GM12865 (cell line): ENCODE measurements around the gene ZNF346.
A peak's percentile ranks its signal among the peaks of the same experiment; 100 is the strongest.
"Not testable (repeated sequence)": the region's sequence is repeated elsewhere in the genome, so short reads cannot be mapped to it uniquely, and the experiment has no call there.

Experiments
- DNase-seq: peaks from one replicate; pipeline ENCODE4 v3.0.0; 2010; ENCODE audit warnings: low read depth
- H3K4me3 ChIP-seq: 2 replicates; pipeline ENCODE4 v1.5.1; 2011; ENCODE audit warnings: mild to moderate bottlenecking, low read depth, low read length, control low read depth
- CTCF ChIP-seq: IDR thresholded peaks from 2 replicates; pipeline ENCODE4 v1.5.1; 2011; ENCODE audit warnings: low read length, control low read depth, low read depth, inconsistent platforms; ENCODE audit not compliant: insufficient read depth; ENCODE audit errors: missing control alignments

The ZNF346 gene

GRCh38 chr5:177022386-177023302 lies at the start of gene ZNF346:
Gene ZNF346 (plus strand): TSS chr5:177022696. CDS start chr5:177022739, 43 bp downstream.
- peak; percentile 34 for TF ChIP-seq CTCF
- H3K4me3 ChIP-seq: peak within 1 kb of the TSS; percentile 72
- peak; percentile 96 for DNase-seq

GRCh38 chr5:176979669-176980068 lies 42.8 kb upstream of the ZNF346 start:
- peak; percentile 13 for DNase-seq
- TF ChIP-seq CTCF: no peak
- no peak overlapping the region for H3K4me3 ChIP-seq

GRCh38 chr5:176980818-176981217 lies 41.7 kb upstream of the ZNF346 start:
- H3K4me3 ChIP-seq: no peak overlapping the region
- TF ChIP-seq CTCF: no peak
- DNase-seq: no peak

GRCh38 chr5:176983112-176983511 lies 39.4 kb upstream of the ZNF346 start:
- DNase-seq: not testable (repeated sequence)

GRCh38 chr5:176983593-176983992 lies 38.9 kb upstream of the ZNF346 start:
- not testable (repeated sequence) for DNase-seq, H3K4me3 ChIP-seq

More at GRCh38 chr5:176983112-176983511, 39.4 kb upstream of the ZNF346 start:
- H3K4me3 ChIP-seq: not testable (repeated sequence)

- not testable (repeated sequence) for H3K4me3 ChIP-seq, DNase-seq
These were observed 38.3 kb upstream of the ZNF346 start for GRCh38 chr5:176984176-176984575.

GRCh38 chr5:176985516-176985915 lies 37.0 kb upstream of the ZNF346 start:
- TF ChIP-seq CTCF: no peak
- peak; percentile 61 for DNase-seq
- H3K4me3 ChIP-seq: no peak overlapping the region

GRCh38 chr5:176986280-176986679 lies 36.2 kb upstream of the ZNF346 start:
- DNase-seq: no peak
- no peak for TF ChIP-seq CTCF
- H3K4me3 ChIP-seq: no peak overlapping the region
